Mucosa of rectum (tissue), 2 donors: Measurements from ENCODE around the gene UBD.

Experiments used
- H3K27ac ChIP-seq, 2 donors: one replicate each; pipeline ENCODE4 v1.7.0; 2013; ENCODE audit warnings: inconsistent platforms in 2 of 2, low read depth in 2 of 2, low read length in 2 of 2
- H3K27me3 ChIP-seq, 2 donors: one replicate each; pipeline ENCODE4 v1.7.0; 2013; ENCODE audit warnings: low read length in 2 of 2; ENCODE audit not compliant: control insufficient read depth in 2 of 2, insufficient read depth in 2 of 2
- H3K36me3 ChIP-seq, 2 donors: one replicate each; pipeline ENCODE4 v1.7.0; 2013; ENCODE audit warnings: low read length in 2 of 2; ENCODE audit not compliant: control insufficient read depth in 2 of 2, insufficient read depth in 2 of 2
- H3K4me1 ChIP-seq, 2 donors: one replicate each; pipeline ENCODE4 v1.7.0; 2013; ENCODE audit warnings: low read length in 2 of 2, mild to moderate bottlenecking in 1 of 2; ENCODE audit not compliant: control insufficient read depth in 2 of 2, insufficient read depth in 2 of 2
- H3K4me3 ChIP-seq, 2 donors: one replicate each; pipeline ENCODE4 v1.7.0; 2013; ENCODE audit warnings: low read length in 2 of 2
- H3K9ac ChIP-seq, 2 donors: one replicate each; pipeline ENCODE4 v1.7.0; 2013; ENCODE audit warnings: low read length in 2 of 2, low read depth in 1 of 2, mild to moderate bottlenecking in 1 of 2
- H3K9me3 ChIP-seq, 2 donors: one replicate each; pipeline ENCODE4 v1.7.0; 2013; ENCODE audit warnings: low read length in 2 of 2; ENCODE audit not compliant: control insufficient read depth in 2 of 2
- donor health status: healthy.
- donor health status: Normal muscosa, but diverticular disease.

The UBD gene

GRCh38 chr6:29591677-29592076 lies 32.1 kb upstream of the UBD start:
- Histone ChIP-seq H3K9ac (no peak overlapping the region), H3K27ac (no peak overlapping the region), H3K9me3 (no peaks in the 10 kb centered on the region)

GRCh38 chr6:29590218-29590808 lies 30.8 kb upstream of the UBD start:
- peaks cover 0 to 3% of the 10 kb centered on the region in 2 donors for H3K4me1 ChIP-seq

More at GRCh38 chr6:29591677-29592076, 32.1 kb upstream of the UBD start:
- H3K36me3 ChIP-seq = no peaks in the 10 kb centered on the region
- H3K27me3 ChIP-seq = no peaks in the 10 kb centered on the region
- H3K4me3 ChIP-seq = no peak overlapping the region
- H3K4me1 ChIP-seq = peaks cover 0 to 3% of the 10 kb centered on the region in 2 donors

GRCh38 chr6:29589423-29590048 lies 30.0 kb upstream of the UBD start:
- H3K9ac ChIP-seq = no peak overlapping the region
- H3K4me3 ChIP-seq = no peak overlapping the region
- no peaks in the 10 kb centered on the region for H3K27me3 ChIP-seq
- H3K27ac ChIP-seq = no peak overlapping the region
- H3K4me1 ChIP-seq = peaks cover 0 to 3% of the 10 kb centered on the region in 2 donors
- H3K36me3 ChIP-seq = no peaks in the 10 kb centered on the region
- no peaks in the 10 kb centered on the region for H3K9me3 ChIP-seq

More at GRCh38 chr6:29590218-29590808, 30.8 kb upstream of the UBD start:
- H3K27ac ChIP-seq = no peak overlapping the region
- no peak overlapping the region for H3K4me3 ChIP-seq
- no peaks in the 10 kb centered on the region for H3K9me3 ChIP-seq
- no peaks in the 10 kb centered on the region for H3K27me3 ChIP-seq
- no peaks in the 10 kb centered on the region for H3K36me3 ChIP-seq
- no peak overlapping the region for H3K9ac ChIP-seq

- Histone ChIP-seq H3K36me3 (no peaks in the 10 kb centered on the region), H3K27me3 (no peaks in the 10 kb centered on the region), H3K27ac (no peak within 1 kb of the TSS), H3K4me1 (no peaks in the 10 kb centered on the region), H3K4me3 (no peak within 1 kb of the TSS), H3K9ac (no peak within 1 kb of the TSS), H3K9me3 (no peaks in the 10 kb centered on the region)
Observed at GRCh38 chr6:29584821-29585220, 25.3 kb upstream of the UBD start, which contains the start of gene OR2H2. Gene OR2H2 (plus strand): TSS chr6:29585121. CDS start chr6:29587945, 2,824 bp downstream.

GRCh38 chr6:29577544-29577943 lies 18.0 kb upstream of the UBD start:
- H3K9me3 ChIP-seq = no peaks in the 10 kb centered on the region
- no peaks in the 10 kb centered on the region for H3K36me3 ChIP-seq
- H3K4me3 ChIP-seq = no peak overlapping the region
- H3K27ac ChIP-seq = no peak overlapping the region
- no peaks in the 10 kb centered on the region for H3K27me3 ChIP-seq
- H3K9ac ChIP-seq = no peak overlapping the region
- no peaks in the 10 kb centered on the region for H3K4me1 ChIP-seq

GRCh38 chr6:29576056-29576455 lies 16.5 kb upstream of the UBD start:
- Histone ChIP-seq H3K36me3 (no peaks in the 10 kb centered on the region), H3K27ac (no peak overlapping the region), H3K4me3 (no peak overlapping the region), H3K4me1 (no peaks in the 10 kb centered on the region), H3K27me3 (no peaks in the 10 kb centered on the region), H3K9ac (no peak overlapping the region), H3K9me3 (no peaks in the 10 kb centered on the region)

GRCh38 chr6:29567991-29568390 lies 8.5 kb upstream of the UBD start:
- Histone ChIP-seq H3K4me1 (no peaks in the 10 kb centered on the region), H3K27me3 (no peaks in the 10 kb centered on the region), H3K27ac (no peak overlapping the region), H3K9me3 (no peaks in the 10 kb centered on the region), H3K9ac (no peak overlapping the region), H3K4me3 (no peak overlapping the region), H3K36me3 (no peaks in the 10 kb centered on the region)

- H3K27ac ChIP-seq = no peak overlapping the region
- H3K9ac ChIP-seq = no peak overlapping the region
- no peaks in the 10 kb centered on the region for H3K4me1 ChIP-seq
- H3K4me3 ChIP-seq = no peak overlapping the region
- H3K9me3 ChIP-seq = no peaks in the 10 kb centered on the region
- no peaks in the 10 kb centered on the region for H3K27me3 ChIP-seq
- no peaks in the 10 kb centered on the region for H3K36me3 ChIP-seq
Observed at GRCh38 chr6:29567541-29567940, 8.0 kb upstream of the UBD start.

GRCh38 chr6:29566856-29567255 lies 7.3 kb upstream of the UBD start:
- H3K9me3 ChIP-seq = no peaks in the 10 kb centered on the region
- H3K36me3 ChIP-seq = no peaks in the 10 kb centered on the region
- no peaks in the 10 kb centered on the region for H3K4me1 ChIP-seq
- H3K4me3 ChIP-seq = no peak overlapping the region
- no peak overlapping the region for H3K27ac ChIP-seq
- no peak overlapping the region for H3K9ac ChIP-seq
- H3K27me3 ChIP-seq = no peaks in the 10 kb centered on the region

- no peak overlapping the region for H3K27ac ChIP-seq
- no peaks in the 10 kb centered on the region for H3K9me3 ChIP-seq
- H3K4me1 ChIP-seq = no peaks in the 10 kb centered on the region
Observed at GRCh38 chr6:29564875-29565274, 5.3 kb upstream of the UBD start.

More at GRCh38 chr6:29564875-29565274, 5.3 kb upstream of the UBD start:
- Histone ChIP-seq H3K27me3 (no peaks in the 10 kb centered on the region), H3K4me3 (no peak overlapping the region), H3K36me3 (no peaks in the 10 kb centered on the region), H3K9ac (no peak overlapping the region)
